Cardiac fibroblast (primary cell): ENCODE measurements around the gene DDHD1.
A peak's percentile ranks its signal among the peaks of the same experiment; 100 is the strongest.
"Not testable (repeated sequence)": the region's sequence is repeated elsewhere in the genome, so short reads cannot be mapped to it uniquely, and the experiment has no call there.

Experiments
- DNase-seq, 2 donors: peaks; one replicate each; pipeline versions ENCODE4 v3.0.0 to v3.0.0-alpha.2; 2010; ENCODE audit warnings: low read depth in 2 of 2
- H3K4me3 ChIP-seq, 2 donors: replicated peaks in 1 of 2; 1 replicate in 1 of 2; 2 replicates in 1 of 2; pipeline ENCODE4 v1.5.1; 2011; ENCODE audit warnings: low read depth in 2 of 2, low read length in 2 of 2, mild to moderate bottlenecking in 2 of 2, moderate library complexity in 1 of 2
- TF ChIP-seq, protein P1 (sequence below): IDR thresholded peaks from one replicate; pipeline ENCODE4 v1.5.1; 2011; ENCODE audit warnings: low read depth, mild to moderate bottlenecking, low read length, inconsistent platforms

The DDHD1 gene

DNA sequence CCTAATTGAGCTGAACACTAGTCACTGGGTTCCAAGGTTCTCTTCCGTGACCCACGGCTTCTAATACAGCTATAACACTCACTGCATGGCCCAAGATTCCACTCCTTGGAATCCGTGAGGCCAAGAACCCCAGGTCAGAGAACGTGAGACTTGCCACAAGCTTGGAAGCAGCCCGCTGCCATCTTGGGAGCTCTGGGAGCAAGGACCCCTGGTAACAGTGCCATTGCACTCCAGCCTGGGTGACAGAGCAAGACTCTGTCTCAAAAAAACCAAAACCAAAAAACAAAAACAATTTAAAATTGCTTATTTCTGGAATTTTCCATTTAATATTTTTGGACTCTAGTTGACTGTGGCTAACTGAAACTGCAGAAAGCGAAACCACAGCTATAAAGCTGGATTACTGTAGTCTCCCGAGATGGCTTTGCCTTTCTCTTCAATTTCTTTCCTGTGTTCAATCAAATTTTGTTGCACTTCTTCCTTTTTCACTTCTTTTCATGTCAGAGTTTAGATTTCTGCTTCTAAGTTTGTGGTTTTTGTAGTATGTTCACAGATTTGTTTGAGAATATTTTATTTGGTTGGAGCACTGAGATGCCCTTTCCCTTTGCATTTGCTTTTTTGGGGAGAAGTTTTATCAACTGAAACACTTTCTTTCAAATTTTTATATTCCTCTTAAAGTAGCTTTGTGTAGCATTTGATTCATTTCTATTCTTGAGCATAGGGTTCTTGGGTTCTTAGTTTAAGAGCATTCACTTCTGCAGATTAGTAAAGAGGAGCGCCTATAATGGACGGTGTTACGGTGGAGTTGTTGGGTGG lies 44.6 kb downstream of the DDHD1 start:
- H3K4me3 ChIP-seq = no peak overlapping the region
- TF ChIP-seq, protein P1, sequence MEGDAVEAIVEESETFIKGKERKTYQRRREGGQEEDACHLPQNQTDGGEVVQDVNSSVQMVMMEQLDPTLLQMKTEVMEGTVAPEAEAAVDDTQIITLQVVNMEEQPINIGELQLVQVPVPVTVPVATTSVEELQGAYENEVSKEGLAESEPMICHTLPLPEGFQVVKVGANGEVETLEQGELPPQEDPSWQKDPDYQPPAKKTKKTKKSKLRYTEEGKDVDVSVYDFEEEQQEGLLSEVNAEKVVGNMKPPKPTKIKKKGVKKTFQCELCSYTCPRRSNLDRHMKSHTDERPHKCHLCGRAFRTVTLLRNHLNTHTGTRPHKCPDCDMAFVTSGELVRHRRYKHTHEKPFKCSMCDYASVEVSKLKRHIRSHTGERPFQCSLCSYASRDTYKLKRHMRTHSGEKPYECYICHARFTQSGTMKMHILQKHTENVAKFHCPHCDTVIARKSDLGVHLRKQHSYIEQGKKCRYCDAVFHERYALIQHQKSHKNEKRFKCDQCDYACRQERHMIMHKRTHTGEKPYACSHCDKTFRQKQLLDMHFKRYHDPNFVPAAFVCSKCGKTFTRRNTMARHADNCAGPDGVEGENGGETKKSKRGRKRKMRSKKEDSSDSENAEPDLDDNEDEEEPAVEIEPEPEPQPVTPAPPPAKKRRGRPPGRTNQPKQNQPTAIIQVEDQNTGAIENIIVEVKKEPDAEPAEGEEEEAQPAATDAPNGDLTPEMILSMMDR = no peak
- no peak for DNase-seq

DNA sequence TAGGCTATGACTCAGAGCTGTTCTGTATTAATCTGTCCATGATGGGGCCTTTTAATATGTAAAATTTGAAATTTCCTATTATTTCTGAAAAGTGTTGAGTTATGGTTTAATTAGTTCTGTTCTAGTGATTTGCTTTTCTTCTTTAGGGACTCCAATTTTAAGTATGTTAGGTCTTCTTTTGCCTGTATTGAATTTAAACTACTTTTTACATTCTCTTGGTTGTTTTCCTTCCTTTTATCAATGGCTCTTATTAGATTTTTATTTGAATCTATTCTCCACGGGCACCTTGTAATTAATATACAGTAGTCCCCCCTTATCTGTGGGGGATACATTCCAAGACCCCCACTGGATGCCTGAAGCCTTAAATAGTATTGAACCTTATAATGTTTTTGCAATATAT lies 46.4 kb downstream of the DDHD1 start:
- TF ChIP-seq, protein P1 = no peak
- DNase-seq = no peak

DNA sequence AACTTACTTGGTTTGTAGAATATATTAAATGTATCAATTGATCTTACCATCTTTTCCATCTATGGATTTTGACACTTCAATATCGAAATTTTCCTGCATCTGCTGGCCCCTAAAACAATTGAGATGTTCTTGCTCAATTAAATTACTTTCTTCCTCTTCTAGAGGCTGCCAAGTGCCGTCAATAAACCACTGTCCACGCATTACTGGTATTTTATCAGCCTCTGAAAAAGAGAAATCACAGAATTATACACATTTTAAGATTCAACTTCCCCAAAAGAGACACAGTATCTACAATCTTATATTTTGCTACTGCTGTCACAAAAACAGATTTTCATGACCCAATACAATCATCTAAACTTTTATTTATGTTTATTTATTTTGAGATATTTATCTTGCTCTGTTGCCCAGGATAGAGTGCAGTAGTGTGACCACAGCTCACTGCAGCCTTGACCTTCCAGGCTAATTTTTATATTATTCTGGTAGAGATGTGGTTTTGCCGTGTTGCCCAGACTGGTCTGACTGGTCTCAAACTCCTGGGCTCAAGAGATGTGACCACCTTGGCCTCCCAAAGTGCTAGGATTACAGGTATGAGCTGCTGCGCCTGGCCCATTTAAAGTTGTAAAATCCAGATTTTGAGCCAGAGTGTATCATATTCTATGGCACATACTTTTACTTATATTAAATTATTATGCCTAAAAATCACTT lies 49.3 kb downstream of the DDHD1 start:
- TF ChIP-seq, protein P1 = no peak
- no peak overlapping the region for H3K4me3 ChIP-seq
- DNase-seq = no peak

More for the DNA sequence above, 46.4 kb downstream of the DDHD1 start:
- no peak overlapping the region for H3K4me3 ChIP-seq

DNA sequence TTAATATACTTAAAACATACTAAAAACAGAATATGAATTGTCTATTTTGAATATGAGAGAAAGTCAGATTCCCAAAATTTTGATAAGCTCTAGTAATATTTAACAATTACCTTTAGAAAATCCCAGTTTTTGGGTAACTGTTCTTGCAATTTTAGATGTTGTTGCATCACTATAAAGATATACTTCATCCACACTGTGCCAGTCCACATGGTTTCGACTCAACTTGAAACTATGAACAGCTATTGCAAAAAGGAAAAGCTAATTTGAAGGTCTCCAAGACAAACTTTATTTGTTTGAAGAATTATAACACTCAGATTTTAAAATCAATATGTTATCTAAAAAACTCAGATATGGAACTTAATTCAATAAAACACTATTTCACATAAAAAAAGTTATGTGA lies 59.9 kb downstream of the DDHD1 start:
- peak; percentile 41 to 64 for DNase-seq
- TF ChIP-seq, protein P1 = no peak

DNA sequence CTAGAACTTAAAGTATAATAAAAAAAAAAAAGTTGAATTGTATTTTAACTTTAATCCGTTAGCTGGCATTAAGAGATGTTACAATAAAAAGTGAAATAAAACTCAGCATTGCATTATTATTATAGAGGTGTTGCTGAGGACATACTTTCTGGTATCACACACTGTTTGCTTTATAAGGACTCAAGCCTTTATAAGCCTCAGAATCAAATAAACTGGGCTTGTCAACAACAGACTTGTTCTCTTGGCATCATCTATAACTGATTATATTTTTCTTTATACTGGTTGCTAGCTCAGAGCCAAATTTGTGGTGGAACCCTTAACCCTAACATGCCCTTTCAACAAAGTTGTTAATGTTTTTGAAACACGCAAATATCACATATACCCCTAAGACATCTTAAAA lies 62.3 kb downstream of the DDHD1 start:
- TF ChIP-seq, protein P1 = no peak
- no peak overlapping the region for H3K4me3 ChIP-seq
- no peak for DNase-seq

More for the DNA sequence above, 59.9 kb downstream of the DDHD1 start:
- no peak overlapping the region for H3K4me3 ChIP-seq

DNA sequence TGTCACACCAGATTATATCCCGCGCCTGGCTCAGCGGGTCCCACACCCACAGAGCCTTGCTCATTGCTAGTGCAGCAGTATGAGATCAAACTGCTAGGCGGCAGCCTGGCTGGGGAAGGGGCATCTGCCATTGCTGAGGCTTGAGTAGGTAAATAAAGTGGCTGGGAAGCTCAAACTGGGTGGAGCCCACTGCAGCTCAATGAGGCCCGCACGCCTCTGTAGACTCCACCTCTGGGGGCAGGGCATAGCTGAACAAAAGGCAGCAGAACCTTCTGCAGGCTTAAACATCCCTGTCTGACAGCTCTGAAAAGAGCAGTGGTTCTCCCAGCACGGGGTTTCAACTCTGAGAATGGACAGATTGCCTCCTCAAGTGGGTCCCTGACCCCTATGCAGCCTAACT lies 68.2 kb downstream of the DDHD1 start:
- DNase-seq, H3K4me3 ChIP-seq: not testable (repeated sequence)

DNA sequence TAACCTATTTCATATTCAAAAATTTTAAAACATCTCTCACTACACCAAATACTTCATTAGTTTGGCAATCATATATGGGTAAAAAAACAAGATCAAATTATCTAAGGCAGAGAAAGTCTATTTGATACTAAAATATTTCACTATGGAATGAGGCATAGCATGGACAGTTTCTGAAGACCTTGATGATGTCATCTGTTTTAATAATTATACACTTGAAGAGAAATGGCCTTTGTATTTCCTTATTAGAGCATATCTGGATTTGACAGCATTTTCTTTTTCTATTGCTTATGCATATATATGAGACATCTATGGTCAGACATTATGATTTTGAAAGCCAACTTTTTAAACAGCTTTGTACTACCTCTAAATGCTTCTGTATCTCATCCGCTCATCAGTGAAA lies 88.6 kb downstream of the DDHD1 start:
- no peak for DNase-seq
- H3K4me3 ChIP-seq = no peak overlapping the region
- TF ChIP-seq, protein P1 = no peak
